BJ (cell line): Measurements from ENCODE around the gene SH3GL3. TPM values are rescaled to one million over a fixed set of nuclear protein-coding genes. Genes with fewer than 3 reads are reported as not detected.

ENCODE experiments used
- CTCF ChIA-PET: fragments of 350-600 bp; formaldehyde crosslinking; extraction: SDS; loops from one replicate; lab custom pipeline; 2021; ENCODE audit warnings: antibody characterized with exemption, inconsistent platforms; lab: Yijun Ruan, JAX
- POLR2A ChIA-PET: fragments of 300-600 bp; sonication (Branson Sonifier 250); formaldehyde crosslinking; extraction: SDS; loops from one replicate; lab custom pipeline; 2021; ENCODE audit warnings: antibody characterized with exemption; lab: Charles Lee
- DNase-seq: peaks from one replicate; pipeline ENCODE4 v3.0.0-alpha.2; 2011; ENCODE audit warnings: low read depth
- H3K27me3 ChIP-seq: 2 replicates; pipeline ENCODE4 v1.6.0; 2011; ENCODE audit warnings: low read length; ENCODE audit not compliant: control insufficient read depth, insufficient read depth
- H3K36me3 ChIP-seq: 2 replicates; pipeline ENCODE4 v1.5.1; 2011; ENCODE audit warnings: low read length; ENCODE audit not compliant: control insufficient read depth, insufficient read depth
- H3K4me3 ChIP-seq: 2 replicates; pipeline ENCODE4 v1.5.1; 2011; ENCODE audit warnings: low read depth, mild to moderate bottlenecking, control low read depth, low read length
- CTCF ChIP-seq: IDR thresholded peaks from 2 replicates; pipeline ENCODE4 v1.5.1; 2011; ENCODE audit warnings: low read depth, mild to moderate bottlenecking, control low read depth, inconsistent platforms, low read length, moderate library complexity; ENCODE audit not compliant: insufficient read depth
- polyA plus RNA-seq: library from polyadenylated mRNA; depleted of rRNA; stranded (reverse); fragments of >200 nt; gene quantifications from 2 replicates; pipeline ENCODE4 v1.2.3, GENCODE V29; 2011

SH3GL3 gene
- polyA plus RNA-seq, 1 experiment = not detected

- CTCF ChIA-PET = interaction anchor here (1.8 to 10.1 kb wide), 3 partner anchors 10 to 308 kb away, joined by 12 to 89 read pairs (median 88); no protein-coding TSS in a partner anchor
- H3K27me3 ChIP-seq = no peaks in the 10 kb centered on the region; the same call in 1 of the 2 replicates
- H3K4me3 ChIP-seq = no peak overlapping the region
- H3K36me3 ChIP-seq = no peaks in the 10 kb centered on the region
- no peak for DNase-seq
- POLR2A ChIA-PET = no interaction called here
- TF ChIP-seq CTCF = no peak
Observed at GRCh38 chr15:83556068-83556467, 108.9 kb downstream of the SH3GL3 start.

- POLR2A ChIA-PET = no interaction called here
- no peak for DNase-seq
Observed at GRCh38 chr15:83556754-83557153, 109.6 kb downstream of the SH3GL3 start.

GRCh38 chr15:83558146-83558545, 111.0 kb downstream of the SH3GL3 start:
- POLR2A ChIA-PET = no interaction called here
- Histone ChIP-seq H3K36me3 (no peaks in the 10 kb centered on the region), H3K27me3 (no peaks in the 10 kb centered on the region; the same call in 1 of the 2 replicates), H3K4me3 (no peak overlapping the region)
- TF ChIP-seq CTCF = no peak
- no peak for DNase-seq
- CTCF ChIA-PET = interaction anchor here (0.8 to 10.1 kb wide), 9 partner anchors 12 to 322 kb away, joined by 3 to 89 read pairs (median 4); no protein-coding TSS in a partner anchor

More at GRCh38 chr15:83556754-83557153, 109.6 kb downstream of the SH3GL3 start:
- no peaks in the 10 kb centered on the region for H3K36me3 ChIP-seq
- CTCF ChIA-PET = interaction anchor here (1.8 to 10.1 kb wide), 3 partner anchors 9 to 309 kb away, joined by 12 to 89 read pairs (median 88); no protein-coding TSS in a partner anchor
- TF ChIP-seq CTCF = no peak
- H3K27me3 ChIP-seq = no peaks in the 10 kb centered on the region; the same call in 1 of the 2 replicates
- no peak overlapping the region for H3K4me3 ChIP-seq

DNA sequence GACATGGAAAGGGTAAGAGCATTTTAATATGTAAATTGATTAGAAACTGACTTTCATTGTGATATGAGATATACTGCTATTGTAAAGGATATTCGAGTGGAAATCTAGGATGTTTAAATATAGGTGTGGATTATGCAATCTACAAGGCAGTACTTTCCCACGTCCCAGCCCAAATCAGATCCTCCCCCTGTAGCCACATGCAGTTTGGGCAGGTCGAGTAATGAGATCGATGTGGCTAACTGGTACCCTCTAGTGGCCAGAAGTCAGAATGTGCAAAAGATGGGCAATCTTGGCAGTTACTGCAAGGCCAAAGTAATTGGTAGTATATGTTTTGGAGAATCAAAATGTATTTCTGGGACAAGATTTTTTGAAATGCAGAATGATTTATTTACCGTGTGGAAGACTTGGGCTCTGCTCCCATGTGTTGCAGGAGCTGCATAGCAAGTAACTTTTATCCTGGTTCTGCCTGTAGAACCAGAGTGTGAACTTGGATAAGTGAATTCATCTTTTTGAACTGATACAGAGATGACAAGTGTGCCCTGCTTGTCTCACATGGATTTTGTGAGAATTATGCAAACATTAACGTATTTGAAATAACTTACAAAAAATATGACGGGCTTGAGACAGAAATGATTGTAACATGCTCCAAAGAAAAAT, 112.3 kb downstream of the SH3GL3 start:
- Histone ChIP-seq H3K27me3 (no peaks in the 10 kb centered on the region; the same call in 1 of the 2 replicates), H3K4me3 (no peak overlapping the region), H3K36me3 (no peaks in the 10 kb centered on the region)
- POLR2A ChIA-PET = no interaction called here
- no peak for DNase-seq
- CTCF ChIA-PET = interaction anchor here (0.8 to 10.1 kb wide), 12 partner anchors 10 to 324 kb away, joined by 3 to 89 read pairs (median 4); partner anchors contain the start of gene SH3GL3
- TF ChIP-seq CTCF = peak; percentile 87

GRCh38 chr15:83561661-83562060, 114.5 kb downstream of the SH3GL3 start:
- Histone ChIP-seq H3K4me3 (no peak overlapping the region), H3K27me3 (no peaks in the 10 kb centered on the region; the same call in 1 of the 2 replicates), H3K36me3 (no peaks in the 10 kb centered on the region)
- TF ChIP-seq CTCF = no peak
- no peak for DNase-seq
- ChIA-PET CTCF (interaction anchor here (0.6 to 10.1 kb wide), 4 partner anchors 15 to 314 kb away, joined by 4 to 89 read pairs (median 46); no protein-coding TSS in a partner anchor), POLR2A (interaction anchor here (0.7 kb wide), 1 partner anchor 187 kb away, joined by 3 read pairs; no protein-coding TSS in a partner anchor)
